Measurements from ENCODE around the gene LAMP5. TPM values are rescaled to one million over a fixed set of nuclear protein-coding genes. Genes with fewer than 3 reads are reported as not detected.

Gene LAMP5
- total and polyA plus RNA-seq, 2 experiments from 2014 or later, result 0.21 to 0.29 TPM

DNA sequence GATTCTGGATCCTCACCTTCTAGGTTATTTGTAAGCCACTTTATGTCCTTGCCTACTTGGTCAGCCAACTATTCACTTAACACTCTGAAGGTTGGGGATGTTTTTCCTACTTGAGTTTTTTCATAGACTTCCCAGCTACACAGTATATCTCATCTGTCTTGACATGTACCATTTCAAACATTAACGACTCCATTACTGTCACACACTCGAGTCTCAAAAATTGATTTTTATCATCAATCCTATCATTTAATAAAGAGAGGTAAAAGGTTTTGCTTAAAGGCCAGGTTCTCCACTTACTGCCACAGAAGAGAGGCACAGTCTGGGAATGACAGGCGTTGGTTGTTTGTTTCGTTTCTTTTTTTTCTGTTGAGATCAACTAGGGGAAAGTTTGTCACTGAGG is 38.2 kb upstream of the LAMP5 start:
- Mint-ChIP-seq H3K4me1 (no peaks in the 10 kb centered on the region), H3K4me3 (no peak overlapping the region), H3K27me3 (ENCODE audit: insufficient read depth, low read depth, poor library complexity) (no peaks in the 10 kb centered on the region), H3K36me3 (ENCODE audit: low read depth) (no peaks in the 10 kb centered on the region), H3K27ac (no peak overlapping the region), H3K9me3 (no peaks in the 10 kb centered on the region)
- H3K27me3 ChIP-seq (ENCODE audit: insufficient read depth), result no peaks in the 10 kb centered on the region
- no peak for TF ChIP-seq ETS1 (IDR thresholded peaks at IDR 0.05)
- no peak for TF ChIP-seq STAT1 (IDR thresholded peaks at IDR 0.05; ENCODE audit: unreplicated experiment)
- TF ChIP-seq EZH2phosphoT487 (IDR thresholded peaks at IDR 0.05; ENCODE audit: unreplicated experiment), result no peak
- no peak for TF ChIP-seq ZNF331 (CRISPR knock-in tag; IDR thresholded peaks at IDR 0.05; ENCODE audit: low read depth)
- no peak for TF ChIP-seq REST (IDR thresholded peaks at IDR 0.05; ENCODE audit: unreplicated experiment)
- TF ChIP-seq ZNF462 (CRISPR knock-in tag; IDR thresholded peaks at IDR 0.05), result no peak
- TF ChIP-seq NANOG (IDR thresholded peaks at IDR 0.05; ENCODE audit: borderline replicate concordance), result no peak
- no peak for TF ChIP-seq ZNF114 (CRISPR knock-in tag; IDR thresholded peaks at IDR 0.05)
- no peak for TF ChIP-seq POLR2AphosphoS5 (IDR thresholded peaks at IDR 0.05; ENCODE audit: low read depth)
- no peak for TF ChIP-seq CTCF (conservative IDR thresholded peaks at IDR 0.05; ENCODE audit: low read depth in 2 of 2)
- TF ChIP-seq JUNB (IDR thresholded peaks at IDR 0.05; ENCODE audit: unreplicated experiment), result no peak
- TF ChIP-seq CREB1 (CRISPR knock-in tag; IDR thresholded peaks at IDR 0.05; ENCODE audit: low read depth), result no peak
- no peak for TF ChIP-seq EZH2 (IDR thresholded peaks at IDR 0.05; ENCODE audit: low read depth, unreplicated experiment)
- no peak overlapping the region for H2AFZ ChIP-seq
- H3K4me2 ChIP-seq, result no peak overlapping the region
- H3K27ac ChIP-seq (ENCODE audit: low read depth), result no peak overlapping the region
- ATAC-seq, result no peak
- no peak for DNase-seq (ENCODE audit: low spot score)
- H3K9me2 ChIP-seq (ENCODE audit: insufficient read depth), result no peaks in the 10 kb centered on the region
- no peak overlapping the region for H3K4me3 ChIP-seq
- no peaks in the 10 kb centered on the region for H3F3A ChIP-seq (replicated peaks; ENCODE audit: low read depth)
- H3K36me3 ChIP-seq (ENCODE audit: insufficient read depth), result no peaks in the 10 kb centered on the region
- no peaks in the 10 kb centered on the region for H4K20me1 ChIP-seq (replicated peaks; ENCODE audit: insufficient read depth)
- no peaks in the 10 kb centered on the region for H3K79me2 ChIP-seq (replicated peaks; ENCODE audit: insufficient read depth)
- H3K4me1 ChIP-seq (ENCODE audit: insufficient read depth), result no peaks in the 10 kb centered on the region

All from GM23338 (cell line).